HG02763 (cell line): ENCODE results near the gene SHB.

ENCODE experiments used
- ATAC-seq: cut with Tn5 transposase; IDR thresholded peaks from one replicate; pipeline ENCODE4 v1.9.1; 2021; ENCODE audit warnings: mild to moderate bottlenecking, moderate library complexity; ENCODE audit not compliant: unreplicated experiment

SHB gene

DNA sequence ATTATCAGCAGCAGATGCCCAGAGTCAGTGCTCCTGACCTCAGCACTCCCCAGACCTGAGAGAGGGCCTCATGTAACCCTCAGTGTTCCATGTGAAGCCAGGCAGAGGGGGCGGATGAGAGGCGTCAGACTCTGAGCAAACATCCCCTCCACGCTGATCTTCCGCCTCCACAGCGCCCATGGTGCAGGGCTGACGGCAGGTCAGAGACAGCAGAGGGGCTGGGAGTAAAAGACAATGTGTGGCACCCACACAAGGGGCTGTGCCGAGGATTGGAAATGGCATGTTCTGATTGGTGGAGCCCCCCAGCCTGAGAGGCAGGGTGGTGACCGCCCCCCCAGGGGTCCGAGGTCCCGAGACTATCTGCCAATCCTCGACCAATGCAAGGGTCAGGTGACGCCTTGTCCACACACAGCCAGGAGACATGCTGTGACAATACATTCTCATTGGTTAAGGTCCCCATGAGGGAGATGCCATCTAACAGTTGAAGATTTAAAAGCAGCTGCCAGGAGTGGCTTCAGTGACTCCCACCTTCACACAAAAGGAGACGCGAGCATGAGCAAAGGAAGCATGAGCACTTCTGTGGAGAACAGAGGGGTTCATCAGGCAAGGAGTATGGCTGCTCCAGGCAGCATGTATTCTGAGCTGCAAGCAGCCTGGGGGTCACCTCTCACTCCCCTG lies 145.8 kb downstream of the SHB start:
- ATAC-seq, result no peak

DNA sequence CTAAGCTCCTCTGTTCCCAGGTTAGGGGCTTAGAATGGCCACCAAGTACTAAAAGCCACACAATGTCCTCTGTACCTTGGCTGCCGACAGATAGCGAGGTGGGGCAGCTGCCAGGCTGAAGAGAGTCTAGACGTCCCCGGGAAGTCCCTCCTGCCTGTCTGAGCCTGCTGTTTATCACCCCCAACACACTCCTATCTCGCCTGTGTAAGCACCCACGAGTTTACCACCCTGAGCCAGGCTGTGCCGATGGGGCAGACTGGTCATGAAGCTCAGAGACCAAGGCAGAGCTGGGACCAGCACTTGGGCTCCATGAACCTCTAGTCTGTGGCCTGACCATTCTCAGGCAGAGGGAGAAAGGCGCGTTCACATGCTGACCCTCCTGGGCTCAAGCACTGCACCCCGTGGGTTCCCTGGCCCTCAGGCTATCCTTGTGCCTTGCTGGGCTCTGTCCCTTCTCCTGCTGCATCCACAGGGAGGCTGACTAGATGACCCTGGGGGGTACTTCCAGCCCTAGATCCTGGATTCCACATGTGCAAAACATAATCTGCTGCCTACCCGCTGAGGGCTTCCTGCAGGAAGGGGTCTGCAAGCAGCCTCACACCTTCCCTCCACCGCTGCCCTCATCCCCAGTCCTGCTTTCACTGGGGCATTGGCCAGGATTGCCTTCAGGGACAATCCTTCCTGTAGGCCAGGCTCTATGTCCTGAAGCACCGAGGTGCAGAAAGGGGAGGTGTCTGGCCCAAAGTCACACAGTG lies 146.5 kb downstream of the SHB start:
- ATAC-seq, result no peak

DNA sequence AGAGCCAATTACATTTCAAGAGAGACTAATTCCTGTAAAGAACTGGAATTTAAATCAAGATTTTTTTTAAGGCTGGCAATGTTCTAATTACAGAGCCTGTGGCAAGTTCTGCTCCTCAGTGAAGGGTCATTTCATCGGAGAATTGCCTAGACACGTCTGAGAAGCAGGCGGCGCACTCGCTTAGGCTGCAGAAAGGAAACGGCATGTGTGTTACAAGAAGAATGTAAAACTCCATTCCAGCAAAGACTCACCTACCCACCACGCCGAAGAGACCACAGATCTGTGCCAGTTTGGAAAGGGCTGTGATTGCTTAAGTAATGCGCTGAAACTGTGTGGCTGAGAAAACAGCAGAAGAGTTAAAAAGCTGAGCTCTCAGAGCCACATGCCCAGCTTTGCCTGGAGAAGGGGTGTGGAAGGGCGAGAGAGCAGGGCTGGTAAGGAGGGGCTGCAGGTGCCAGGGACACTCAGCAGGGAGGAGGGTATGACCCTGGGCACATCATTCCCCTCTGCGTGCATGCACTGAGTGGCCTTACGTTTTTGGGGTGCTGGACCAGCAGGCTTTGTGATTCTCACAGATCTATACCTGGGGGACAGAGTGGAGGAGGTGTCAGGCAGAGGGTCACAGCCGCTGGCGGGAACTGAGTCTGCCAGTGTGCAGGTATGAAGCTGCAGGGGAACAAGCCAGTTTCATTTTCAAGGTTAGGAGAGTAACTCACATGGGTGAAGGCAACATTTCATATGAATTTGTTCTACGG lies 147.3 kb downstream of the SHB start:
- no peak for ATAC-seq

DNA sequence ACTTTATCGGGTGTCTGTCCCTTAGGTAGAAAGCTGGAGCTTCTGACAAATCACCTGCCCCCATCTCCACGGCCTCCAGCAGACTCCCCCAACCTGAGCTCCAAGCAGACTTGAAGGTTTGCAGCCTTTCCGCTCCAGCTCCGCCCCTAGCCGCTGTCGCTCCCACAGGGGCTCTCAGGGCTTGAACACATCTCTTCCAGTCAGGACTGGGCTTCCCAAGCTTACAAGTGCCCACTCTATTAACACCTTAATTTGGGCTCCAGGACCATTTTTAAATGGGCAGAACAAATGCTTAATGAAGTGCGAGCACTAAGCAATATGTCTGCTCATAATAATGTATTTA lies 147.9 kb downstream of the SHB start:
- no peak for ATAC-seq

DNA sequence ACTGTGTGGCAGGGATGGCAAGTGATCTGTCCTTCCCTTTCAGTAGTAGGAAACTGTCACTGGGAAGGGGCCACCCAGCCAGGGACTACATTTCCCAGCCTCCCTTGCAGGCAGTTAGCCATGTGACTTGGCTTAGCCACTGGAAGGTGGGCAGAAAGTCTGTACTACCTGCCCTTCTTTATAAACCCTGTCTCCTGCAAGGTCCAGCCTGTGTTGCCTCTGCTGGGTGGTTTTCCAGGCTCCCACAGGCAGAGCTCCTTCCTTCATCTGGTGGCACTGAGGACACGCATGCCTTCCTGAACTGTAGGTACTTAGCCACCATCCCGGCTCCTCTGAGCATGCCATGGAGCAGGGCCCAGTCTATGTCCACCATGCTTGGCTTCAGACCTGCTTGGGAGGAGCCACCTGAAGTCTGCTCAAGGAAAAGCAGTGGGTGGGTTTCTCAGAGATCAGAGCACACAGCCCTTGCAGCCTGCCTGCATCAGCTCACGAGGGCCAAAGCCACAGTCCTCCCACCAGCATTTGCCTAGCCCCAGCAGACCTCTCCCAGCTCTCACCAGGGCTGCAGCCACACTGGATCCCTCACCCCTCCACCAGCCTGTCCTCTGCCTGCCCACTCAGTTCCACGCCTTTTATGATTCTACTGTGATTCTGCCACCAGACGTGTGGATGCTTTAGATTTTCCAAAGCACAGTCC lies 148.4 kb downstream of the SHB start:
- no peak for ATAC-seq

DNA sequence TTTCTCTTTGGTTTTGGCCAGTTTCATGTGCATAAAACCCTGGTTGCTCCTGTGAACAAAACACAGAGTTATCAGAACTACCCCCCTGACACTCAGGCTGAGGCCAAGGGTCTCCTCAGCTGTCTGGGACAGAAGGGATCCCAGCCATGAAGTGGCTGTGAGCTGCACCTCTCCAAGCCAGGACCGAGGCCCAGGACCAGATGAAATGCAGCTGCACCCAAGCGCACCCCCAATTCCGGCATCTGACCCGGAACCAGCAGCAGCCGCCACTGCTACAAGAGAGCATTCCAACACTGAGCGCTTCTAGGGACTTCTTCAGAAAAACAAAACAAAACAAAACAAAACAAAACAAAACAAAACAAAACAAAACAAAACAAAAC lies 149.1 kb downstream of the SHB start:
- ATAC-seq, result no peak

DNA sequence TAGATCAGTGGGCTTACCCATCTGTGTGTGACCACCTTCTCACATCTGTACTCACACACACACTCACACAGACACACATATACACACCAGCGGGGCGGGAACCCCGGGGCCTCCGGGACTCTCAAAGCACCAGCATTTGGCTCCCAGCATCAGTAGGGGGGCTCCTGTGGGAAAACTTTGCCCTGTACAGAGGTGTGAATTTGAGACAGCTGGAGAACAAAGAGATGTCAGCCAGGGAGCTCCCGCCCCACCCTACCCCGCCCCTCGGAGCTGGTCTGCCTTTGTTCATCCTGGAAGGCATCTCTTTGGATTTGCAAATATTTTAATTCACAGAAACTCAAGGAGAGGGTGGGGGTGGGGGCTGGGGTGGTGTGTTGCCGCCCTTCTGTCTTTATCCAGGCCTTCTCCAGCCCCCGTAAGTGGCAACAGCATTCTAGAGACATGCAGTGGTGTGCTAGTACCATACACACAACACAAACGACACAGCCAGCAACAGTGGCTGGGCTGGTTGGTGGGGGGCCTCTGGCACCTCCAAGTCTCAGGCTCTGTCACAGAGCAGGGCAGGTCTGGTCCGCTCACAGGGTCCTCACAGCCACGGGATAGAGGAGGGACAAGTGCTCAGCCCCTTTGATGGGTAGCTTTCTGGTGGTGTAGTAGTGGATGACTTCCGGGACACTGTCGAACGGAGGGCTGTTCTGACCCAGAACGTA lies 149.6 kb downstream of the SHB start:
- ATAC-seq, result no peak

DNA sequence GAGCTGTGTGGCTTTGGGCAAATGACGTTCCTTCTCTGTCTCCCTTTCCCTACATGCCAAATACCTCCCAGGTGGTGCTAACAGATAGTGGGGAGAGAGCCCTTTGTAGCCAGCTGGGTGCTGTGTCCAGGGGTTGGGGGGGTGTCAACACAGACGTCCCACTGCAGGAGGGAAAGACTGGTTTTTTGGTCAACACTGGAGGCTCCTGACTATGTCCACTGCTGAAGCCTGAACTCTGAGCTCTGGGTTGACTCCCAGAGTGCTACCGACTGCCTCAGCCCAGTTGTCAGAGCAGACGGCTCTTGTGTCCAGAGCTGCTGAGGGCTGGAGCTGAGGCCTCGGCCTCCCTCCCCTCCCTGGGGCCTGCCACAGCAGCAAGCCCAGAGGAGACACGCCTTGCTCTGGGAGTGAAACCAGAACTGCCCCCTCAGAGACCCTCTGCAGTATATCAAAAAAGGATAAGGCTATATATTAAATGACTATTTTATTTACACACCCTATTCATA lies 150.3 kb downstream of the SHB start:
- ATAC-seq, result no peak

DNA sequence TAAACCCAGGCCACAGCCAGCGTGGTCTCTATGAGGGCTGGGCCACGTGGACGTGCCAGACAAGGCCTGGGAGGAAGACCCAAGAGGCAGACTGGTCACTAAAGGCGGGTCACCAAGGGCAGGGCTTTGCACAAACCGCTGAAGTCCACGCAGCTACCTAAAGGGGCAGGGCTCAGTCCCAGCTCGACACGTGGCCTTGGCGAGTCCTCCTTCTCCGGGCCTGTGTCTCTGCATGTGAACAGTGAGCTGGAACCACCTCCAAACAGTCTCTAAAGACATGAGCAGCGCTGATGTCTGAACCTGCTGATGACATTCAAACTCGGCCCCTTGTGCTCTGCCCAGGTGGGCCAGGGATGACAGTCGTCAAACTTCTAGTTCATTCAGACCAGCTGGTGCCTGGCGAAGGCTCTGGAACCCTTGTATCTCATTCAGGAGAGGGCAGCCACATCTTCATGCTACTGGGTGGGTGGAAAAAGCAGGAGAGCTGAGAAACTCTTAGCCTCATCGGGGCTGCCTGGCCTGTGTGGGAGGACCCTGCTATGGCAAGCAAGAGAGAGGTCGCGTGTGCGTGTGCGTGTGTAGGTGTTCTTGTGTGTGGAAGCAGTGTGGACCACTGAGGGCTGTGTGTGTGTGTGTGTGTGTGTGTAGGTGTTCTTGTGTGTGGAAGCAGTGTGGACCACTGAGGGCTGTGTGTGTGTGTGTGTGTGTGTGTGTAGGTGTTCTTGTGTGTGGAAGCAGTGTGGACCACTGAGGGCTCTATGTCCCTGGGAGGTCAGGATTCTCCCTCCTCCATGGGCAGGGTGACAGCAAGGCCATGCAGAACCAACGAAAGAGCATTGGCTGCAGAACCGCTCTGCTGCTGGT lies 151.0 kb downstream of the SHB start:
- ATAC-seq, result no peak

DNA sequence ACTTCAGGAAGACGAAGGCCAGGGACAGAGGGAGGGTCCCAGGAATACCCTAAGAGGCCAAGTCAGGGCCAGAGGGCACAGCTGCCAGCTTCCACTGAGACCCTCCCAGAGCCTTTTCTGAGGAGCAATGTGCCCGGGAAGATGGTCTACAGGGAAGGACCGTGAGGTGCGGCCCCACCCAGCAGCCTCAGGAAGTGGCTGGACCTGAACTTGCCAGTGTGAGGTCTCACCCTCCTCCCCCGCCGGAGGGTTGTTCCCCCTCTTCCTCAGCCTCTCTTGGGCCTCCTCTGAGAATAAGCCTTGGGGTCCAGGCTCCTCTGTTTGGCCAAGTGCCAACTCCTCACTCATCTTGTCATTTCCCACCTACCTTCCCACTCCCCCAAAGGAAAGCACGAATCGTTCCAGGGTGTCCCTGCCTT lies 151.7 kb downstream of the SHB start:
- ATAC-seq, result no peak

DNA sequence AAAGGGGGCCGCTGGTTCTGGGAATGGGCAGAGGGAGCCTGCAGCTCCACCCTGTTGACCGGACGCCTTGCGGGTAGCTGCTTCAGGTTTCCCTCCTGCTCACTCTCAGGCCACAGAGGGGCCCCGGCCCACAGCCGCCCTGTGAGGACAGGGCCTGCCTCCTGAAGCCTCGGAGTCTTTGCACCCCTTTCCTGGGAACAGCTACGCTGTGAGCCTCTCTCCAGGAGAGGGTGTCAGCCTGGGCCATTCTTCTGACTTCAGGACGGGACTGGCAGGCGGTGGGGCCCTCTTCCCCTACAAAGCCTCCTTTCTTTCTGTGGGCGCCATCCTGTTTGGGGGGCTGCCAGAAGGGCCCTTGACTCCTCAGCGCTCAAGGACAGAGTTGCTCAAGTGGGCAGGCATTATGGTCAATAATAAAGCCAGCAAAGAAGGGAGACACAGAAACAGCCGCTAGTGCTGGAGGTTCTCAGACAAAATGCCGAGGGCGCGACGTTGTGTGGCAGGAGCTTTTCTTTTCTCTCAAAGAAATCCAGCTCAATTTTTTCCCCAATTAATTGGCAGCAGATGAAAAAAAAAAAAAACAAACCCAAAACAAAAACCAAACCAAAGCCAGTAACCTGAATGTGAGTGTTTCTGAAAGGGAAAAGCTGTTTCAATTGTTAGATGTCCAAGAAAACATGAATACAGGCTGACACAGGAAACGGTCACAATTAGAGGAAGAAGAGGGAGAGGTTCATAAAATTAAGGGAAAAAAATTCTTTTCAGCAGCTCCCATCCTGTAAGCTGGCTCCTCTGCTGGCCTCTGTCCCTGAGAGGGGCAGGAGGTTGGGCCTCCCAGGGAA lies 152.3 kb downstream of the SHB start:
- no peak for ATAC-seq

DNA sequence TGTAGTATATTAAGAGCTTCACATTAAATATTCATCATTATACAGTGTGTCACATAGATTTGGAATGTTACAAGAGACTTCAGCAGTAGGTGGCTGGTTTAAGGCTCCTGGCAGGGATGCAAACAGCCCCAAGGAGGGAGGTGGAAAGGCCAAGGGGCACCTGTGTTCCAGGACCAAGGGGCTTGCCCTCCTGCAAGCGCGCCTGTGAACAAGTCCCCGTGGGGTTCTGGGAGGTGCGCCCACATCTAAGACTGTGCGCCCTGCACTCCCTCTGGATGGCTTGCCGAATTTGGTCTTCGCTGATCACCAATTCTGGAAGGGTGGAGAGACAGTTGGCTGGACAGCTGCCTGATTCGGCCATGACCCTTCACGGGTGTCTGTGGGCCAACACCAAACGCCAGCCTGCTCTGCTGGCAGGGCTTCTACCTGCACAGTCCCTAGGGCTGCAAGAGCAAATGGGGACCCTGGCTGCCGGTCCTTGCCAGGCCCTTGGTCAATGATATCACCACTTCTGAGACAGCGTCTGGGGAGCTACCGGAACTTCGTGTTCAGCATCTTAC lies 153.0 kb downstream of the SHB start:
- ATAC-seq, result no peak

DNA sequence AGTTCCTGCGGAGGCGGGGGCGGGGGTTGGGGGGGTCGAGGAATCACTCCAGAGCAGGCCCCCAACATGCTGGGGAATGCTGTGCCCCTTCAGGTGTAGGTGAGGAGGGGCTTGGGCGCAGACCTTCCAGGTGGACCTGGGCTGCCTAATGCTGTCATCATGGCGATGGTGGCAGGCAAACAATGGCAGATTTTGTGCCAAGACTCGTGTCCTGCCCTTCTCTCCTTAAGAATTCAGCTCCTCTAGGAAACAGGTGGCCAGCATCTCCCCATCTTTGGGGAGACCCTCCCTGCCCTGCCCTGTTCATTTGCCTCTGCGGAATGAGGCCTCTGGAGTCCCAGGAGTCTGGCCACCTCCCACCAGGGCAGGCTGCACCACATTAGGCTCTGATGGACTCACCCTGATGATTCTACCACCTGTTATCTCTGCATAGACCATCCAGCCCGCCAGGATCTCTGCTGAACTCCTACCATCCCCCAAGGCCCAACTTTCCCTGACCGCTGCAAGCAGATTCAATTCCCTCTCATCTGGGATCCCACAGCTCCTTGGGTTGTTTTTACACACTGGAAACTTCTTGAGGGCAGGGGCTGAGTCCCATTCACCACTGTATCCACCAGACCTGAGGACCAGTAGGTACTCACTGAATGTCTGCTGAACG lies 154.2 kb downstream of the SHB start:
- ATAC-seq, result no peak

DNA sequence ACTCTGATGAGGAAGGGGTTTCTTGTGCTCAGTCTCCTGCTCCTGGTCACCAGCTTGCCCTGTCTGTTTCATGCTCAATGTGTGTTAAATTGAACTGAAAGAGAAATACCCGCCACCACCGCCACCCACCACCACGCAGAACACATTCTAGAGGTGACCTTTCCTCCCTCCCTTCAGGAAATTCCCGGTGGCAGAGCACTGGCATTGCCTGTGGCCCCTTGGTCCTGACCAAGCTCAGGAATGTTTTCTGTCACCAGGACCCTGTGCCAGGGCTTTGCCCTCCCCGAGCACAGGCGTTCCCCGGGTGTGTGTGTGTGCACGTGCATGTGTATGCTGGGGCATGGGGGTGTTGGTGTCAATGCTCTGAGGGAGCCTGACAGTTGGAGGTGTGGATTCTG lies 154.9 kb downstream of the SHB start:
- ATAC-seq, result no peak

DNA sequence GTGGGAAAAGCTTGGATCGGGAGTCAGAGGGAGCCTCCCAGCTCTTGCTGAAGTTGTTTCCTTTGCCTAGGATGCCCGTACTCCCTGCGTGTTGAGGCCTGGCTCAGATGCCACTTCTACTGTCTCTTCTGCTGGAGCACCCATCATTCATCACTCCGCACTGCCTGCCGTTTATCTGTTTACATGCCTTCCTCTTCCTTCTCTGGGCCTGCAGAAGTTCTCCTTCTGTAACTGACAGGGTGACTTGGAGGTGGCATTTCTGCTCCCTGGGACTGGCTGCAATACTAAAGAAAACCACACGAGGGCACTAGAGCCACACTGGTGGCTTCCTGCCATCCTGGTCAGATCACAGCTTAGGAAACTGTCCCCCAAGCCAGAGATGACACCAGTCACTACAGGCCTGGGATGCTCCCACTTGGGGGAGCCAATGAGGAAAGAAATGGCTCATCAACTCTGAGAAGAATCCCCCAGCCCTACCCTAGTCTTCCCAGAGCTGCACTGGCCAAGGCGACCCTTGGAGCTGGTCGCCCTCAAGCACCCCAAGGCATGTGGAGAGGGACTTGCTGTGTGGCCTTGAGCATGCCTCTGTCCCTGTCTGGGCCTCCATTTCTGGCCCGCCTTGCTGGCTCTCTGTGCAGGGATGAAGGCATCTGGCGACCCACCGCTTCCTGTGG lies 155.4 kb downstream of the SHB start:
- peak; percentile 76 for ATAC-seq

DNA sequence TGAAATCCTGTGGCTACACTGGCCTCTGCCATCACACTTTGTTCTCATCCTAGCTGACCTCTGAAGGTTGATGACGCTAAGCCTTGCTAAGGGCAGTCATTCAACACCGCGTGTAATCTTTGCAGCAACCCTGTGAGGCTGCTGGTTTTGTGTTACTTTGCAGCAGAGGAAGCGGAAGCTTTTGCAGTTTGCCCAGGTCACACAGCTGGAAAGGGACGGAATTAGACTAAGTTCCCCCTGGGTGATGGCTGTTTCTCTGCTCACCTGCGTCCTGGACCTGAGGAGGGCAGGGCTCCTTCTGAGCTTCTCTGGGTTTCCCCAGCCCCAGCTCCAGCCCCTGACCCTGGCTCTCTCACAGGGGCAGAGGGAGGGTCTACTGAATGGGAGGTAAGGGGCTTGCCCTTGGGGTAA lies 157.8 kb downstream of the SHB start:
- no peak for ATAC-seq

DNA sequence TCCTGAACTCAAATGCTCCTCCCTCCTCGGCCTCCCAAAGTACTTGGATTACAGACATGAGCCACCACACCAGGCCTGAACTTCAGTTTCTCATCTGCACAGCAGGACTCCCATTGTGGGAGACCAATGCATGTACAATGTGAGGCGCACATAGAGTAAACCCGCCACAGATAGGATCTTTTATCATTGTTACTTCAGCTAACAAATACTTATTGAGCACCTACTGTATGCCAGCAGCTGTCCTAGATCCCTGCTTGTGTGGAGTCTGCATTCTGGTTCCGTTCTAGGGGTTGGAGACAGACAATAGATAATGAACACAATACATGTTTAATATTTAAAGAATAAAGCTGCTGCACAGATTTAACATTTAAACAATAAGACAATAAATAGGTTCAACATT lies 158.8 kb downstream of the SHB start:
- ATAC-seq, result no peak
